Osteoblast (primary cell): ENCODE data around the gene PPP1R14B. TPM values are rescaled to one million over a fixed set of nuclear protein-coding genes. Genes with fewer than 3 reads are reported as not detected.

Source experiments
- DNase-seq: peaks from one replicate; pipeline ENCODE4 v3.0.0; 2011; ENCODE audit warnings: low spot score, mixed read lengths; ENCODE audit not compliant: insufficient read length; ENCODE audit errors: missing footprints
- H2AFZ ChIP-seq: 2 replicates; pipeline ENCODE4 v1.6.0; 2011; ENCODE audit warnings: mild to moderate bottlenecking, low read length
- H3K27ac ChIP-seq: 2 replicates; pipeline ENCODE4 v1.5.1; 2011; ENCODE audit warnings: mild to moderate bottlenecking, low read depth, low read length, moderate library complexity
- H3K27me3 ChIP-seq: 2 replicates; pipeline ENCODE4 v1.6.0; 2012; ENCODE audit warnings: mild to moderate bottlenecking, control low read depth, inconsistent platforms, low read length, moderate library complexity; ENCODE audit not compliant: insufficient read depth
- H3K36me3 ChIP-seq: 2 replicates; pipeline ENCODE4 v1.5.1; 2011; ENCODE audit warnings: mild to moderate bottlenecking, low read length, control low read depth, moderate library complexity; ENCODE audit not compliant: insufficient read depth
- H3K4me1 ChIP-seq: 2 replicates; pipeline ENCODE4 v1.5.1; 2011; ENCODE audit warnings: mild to moderate bottlenecking, low read length, control low read depth, moderate library complexity; ENCODE audit not compliant: insufficient read depth
- H3K4me2 ChIP-seq: 2 replicates; pipeline ENCODE4 v1.6.0; 2011; ENCODE audit warnings: mild to moderate bottlenecking, low read length; ENCODE audit not compliant: insufficient read depth
- H3K4me3 ChIP-seq: fragments of 200-600 bp; sonication (generic); 3 replicates; pipeline ENCODE4 v1.5.1; 2012; ENCODE audit warnings: mild to moderate bottlenecking, low read length, inconsistent platforms; ENCODE audit not compliant: insufficient read depth
- H3K79me2 ChIP-seq: 2 replicates; pipeline ENCODE4 v1.6.0; 2012; ENCODE audit warnings: mild to moderate bottlenecking, low read length, control low read depth, inconsistent platforms; ENCODE audit not compliant: insufficient read depth
- H3K9me3 ChIP-seq: 2 replicates; pipeline ENCODE4 v1.5.1; 2011; ENCODE audit warnings: low read depth, low read length, control low read depth
- H4K20me1 ChIP-seq: 2 replicates; pipeline ENCODE4 v1.6.0; 2012; ENCODE audit warnings: mild to moderate bottlenecking, low read length, control low read depth; ENCODE audit not compliant: insufficient read depth
- total RNA-seq: library from RNA; depleted of rRNA; stranded (reverse); fragments of >200 nt; gene quantifications from 2 replicates; pipeline ENCODE4 v1.2.3, GENCODE V29; 2012
- TF ChIP-seq, protein P1 (sequence below): IDR thresholded peaks from 2 replicates; pipeline ENCODE4 v1.5.1; 2011; ENCODE audit warnings: mild to moderate bottlenecking, low read depth, low read length, moderate library complexity; ENCODE audit errors: extremely low read depth

The PPP1R14B gene
- total RNA-seq, 1 donor = 136 TPM

DNA sequence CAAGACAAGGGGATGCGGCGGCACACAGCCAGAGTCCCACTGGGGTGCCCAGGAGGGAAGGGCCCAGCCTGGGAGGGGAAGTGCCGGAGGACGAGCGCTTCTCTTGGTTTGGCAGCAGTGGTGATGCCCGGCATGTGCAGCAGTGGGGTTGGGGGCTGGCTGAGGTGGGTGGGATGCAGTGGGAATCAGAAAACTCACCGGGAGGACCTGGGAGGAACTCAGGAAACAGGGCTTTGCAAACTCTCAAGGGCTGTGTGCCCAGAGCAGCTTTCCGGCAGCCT is 37.2 kb downstream of the PPP1R14B start:
- no peak overlapping the region for H3K4me2 ChIP-seq
- no peak for DNase-seq
- no peak overlapping the region for H3K4me3 ChIP-seq
- peaks cover 6% of the 10 kb centered on the region for H3K4me1 ChIP-seq
- no peak overlapping the region for H3K27ac ChIP-seq
- H3K27me3 ChIP-seq = no peaks in the 10 kb centered on the region
- H3K9me3 ChIP-seq = no peaks in the 10 kb centered on the region
- no peak overlapping the region for H2AFZ ChIP-seq
- peaks cover 9% of the 10 kb centered on the region for H3K36me3 ChIP-seq
- no peaks in the 10 kb centered on the region for H3K79me2 ChIP-seq
- TF ChIP-seq, protein P1, sequence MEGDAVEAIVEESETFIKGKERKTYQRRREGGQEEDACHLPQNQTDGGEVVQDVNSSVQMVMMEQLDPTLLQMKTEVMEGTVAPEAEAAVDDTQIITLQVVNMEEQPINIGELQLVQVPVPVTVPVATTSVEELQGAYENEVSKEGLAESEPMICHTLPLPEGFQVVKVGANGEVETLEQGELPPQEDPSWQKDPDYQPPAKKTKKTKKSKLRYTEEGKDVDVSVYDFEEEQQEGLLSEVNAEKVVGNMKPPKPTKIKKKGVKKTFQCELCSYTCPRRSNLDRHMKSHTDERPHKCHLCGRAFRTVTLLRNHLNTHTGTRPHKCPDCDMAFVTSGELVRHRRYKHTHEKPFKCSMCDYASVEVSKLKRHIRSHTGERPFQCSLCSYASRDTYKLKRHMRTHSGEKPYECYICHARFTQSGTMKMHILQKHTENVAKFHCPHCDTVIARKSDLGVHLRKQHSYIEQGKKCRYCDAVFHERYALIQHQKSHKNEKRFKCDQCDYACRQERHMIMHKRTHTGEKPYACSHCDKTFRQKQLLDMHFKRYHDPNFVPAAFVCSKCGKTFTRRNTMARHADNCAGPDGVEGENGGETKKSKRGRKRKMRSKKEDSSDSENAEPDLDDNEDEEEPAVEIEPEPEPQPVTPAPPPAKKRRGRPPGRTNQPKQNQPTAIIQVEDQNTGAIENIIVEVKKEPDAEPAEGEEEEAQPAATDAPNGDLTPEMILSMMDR = no peak
- H4K20me1 ChIP-seq = no peaks in the 10 kb centered on the region

DNA sequence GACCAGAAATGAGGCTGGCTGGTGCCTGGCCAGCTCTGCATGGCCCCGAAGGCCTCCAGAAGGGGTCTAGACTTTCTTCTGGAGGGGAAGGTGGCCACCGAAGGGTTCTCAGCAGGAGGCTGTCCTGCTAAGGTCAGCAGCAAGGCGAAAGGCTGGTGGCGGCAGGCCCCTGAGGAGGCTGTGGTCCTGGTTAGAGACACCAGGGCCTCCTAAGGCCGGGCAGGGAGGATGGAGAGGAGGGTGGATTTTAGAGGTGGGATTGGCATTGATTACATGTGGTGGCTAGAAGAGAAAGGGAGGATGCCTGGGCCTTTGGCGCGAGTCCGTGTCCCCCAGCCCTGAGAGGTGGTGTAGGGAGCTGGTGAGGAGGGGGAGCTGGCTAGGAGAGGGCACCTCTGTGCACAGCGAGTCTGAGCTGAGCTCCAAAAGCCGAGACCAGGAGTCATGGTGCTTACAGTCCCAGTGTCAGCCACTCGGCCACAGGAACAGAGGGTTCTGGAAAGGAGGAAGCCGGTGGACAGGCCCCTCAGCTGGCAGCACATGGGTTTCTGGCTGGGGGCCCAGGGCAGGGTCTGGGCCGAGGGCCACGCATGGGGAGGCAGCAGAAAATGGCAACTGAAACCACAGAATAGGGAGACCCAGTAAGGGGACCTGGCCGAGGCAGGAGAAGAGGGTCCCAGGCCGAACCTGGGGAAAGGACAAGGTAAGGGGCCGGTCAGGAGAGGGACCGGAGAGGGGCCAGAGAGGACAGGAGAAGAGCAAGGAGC is 37.8 kb downstream of the PPP1R14B start:
- Histone ChIP-seq H3K36me3 (peaks cover 13% of the 10 kb centered on the region), H4K20me1 (no peaks in the 10 kb centered on the region), H3K27me3 (no peaks in the 10 kb centered on the region), H2AFZ (no peak overlapping the region), H3K79me2 (no peaks in the 10 kb centered on the region), H3K4me1 (peaks cover 10% of the 10 kb centered on the region), H3K27ac (no peak overlapping the region), H3K4me3 (no peak overlapping the region), H3K9me3 (no peaks in the 10 kb centered on the region), H3K4me2 (no peak overlapping the region)
- DNase-seq = peak; percentile 80
- TF ChIP-seq, protein P1 = no peak

DNA sequence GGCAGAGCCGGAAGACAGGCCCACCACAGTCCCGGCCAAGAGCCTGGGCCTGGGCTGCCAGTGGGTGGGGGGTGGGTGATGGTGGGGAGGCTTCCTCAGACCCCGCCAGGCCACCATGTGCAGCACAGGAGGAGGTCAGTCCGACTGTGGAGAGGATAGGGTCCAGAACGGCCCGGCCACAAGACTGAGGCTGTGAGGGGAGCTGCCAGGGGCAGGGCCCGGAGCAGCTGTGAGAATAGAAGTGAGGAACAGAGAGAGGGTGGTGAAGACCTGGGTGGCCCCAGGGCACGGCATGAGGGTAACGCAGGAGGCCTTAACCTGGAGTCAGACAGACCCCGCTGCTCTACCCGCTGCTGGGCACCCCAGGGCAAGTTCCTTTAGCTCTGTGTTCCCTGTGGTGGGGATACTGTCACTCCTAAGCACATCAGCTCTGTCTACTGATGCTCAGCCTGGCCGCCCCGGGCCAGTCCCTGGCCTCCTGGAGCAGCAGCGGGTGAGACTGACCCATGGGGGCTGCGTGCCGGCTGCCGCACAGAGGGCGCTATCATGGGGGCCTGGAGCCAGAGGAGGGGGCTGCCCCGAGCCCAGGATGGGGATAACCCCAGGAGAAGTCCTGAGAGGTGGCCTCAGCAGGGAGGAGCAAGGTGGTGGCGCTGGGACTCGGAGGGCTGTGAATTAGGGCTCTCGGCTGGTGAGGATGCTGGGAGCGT is 38.5 kb downstream of the PPP1R14B start:
- Histone ChIP-seq H3K4me1 (peaks cover 10% of the 10 kb centered on the region), H3K4me2 (no peak overlapping the region), H3K9me3 (no peaks in the 10 kb centered on the region), H3K36me3 (peaks cover 20% of the 10 kb centered on the region), H3K4me3 (peak overlapping the region; percentile 33), H3K27me3 (no peaks in the 10 kb centered on the region), H2AFZ (no peak overlapping the region), H3K27ac (peak overlapping the region; percentile 72), H4K20me1 (no peaks in the 10 kb centered on the region), H3K79me2 (no peaks in the 10 kb centered on the region)
- peak; percentile 73 for DNase-seq
- TF ChIP-seq, protein P1 = no peak
